Renal cortex interstitium (tissue), 11 donors: ENCODE results near the gene CFAP97. TPM values are rescaled to one million over a fixed set of nuclear protein-coding genes. Genes with fewer than 3 reads are reported as not detected.
"Not testable (repeated sequence)": the region's sequence is repeated elsewhere in the genome, so short reads cannot be mapped to it uniquely, and the experiment has no call there.

ENCODE experiments used
- DNase-seq, 11 donors: peaks; one replicate each; pipeline ENCODE4 v3.0.0-alpha.2; 2013; ENCODE audit warnings: low read depth in 9 of 11, low spot score in 4 of 11; ENCODE audit errors: extremely low read depth in 1 of 11
- polyA plus RNA-seq, 3 donors: library from polyadenylated mRNA; unstranded; fragments of 120-200 nt; gene quantifications; one replicate each; pipeline ENCODE4 v1.2.1, GENCODE V29; 2013; ENCODE audit not compliant: insufficient read length in 3 of 3

CFAP97 gene
- polyA plus RNA-seq, 3 donors, result 44.5 to 52.1 (median 44.9) TPM

- no peak for DNase-seq
These were observed 25.4 kb upstream of the CFAP97 start for GRCh38 chr4:185229021-185229818.

- DNase-seq, result no peak
These were observed 24.0 kb upstream of the CFAP97 start for GRCh38 chr4:185227713-185228278.

- DNase-seq, result no peak
These were observed 23.3 kb upstream of the CFAP97 start for GRCh38 chr4:185227131-185227551.

GRCh38 chr4:185225940-185226339, 22.1 kb upstream of the CFAP97 start:
- no peak for DNase-seq

DNA sequence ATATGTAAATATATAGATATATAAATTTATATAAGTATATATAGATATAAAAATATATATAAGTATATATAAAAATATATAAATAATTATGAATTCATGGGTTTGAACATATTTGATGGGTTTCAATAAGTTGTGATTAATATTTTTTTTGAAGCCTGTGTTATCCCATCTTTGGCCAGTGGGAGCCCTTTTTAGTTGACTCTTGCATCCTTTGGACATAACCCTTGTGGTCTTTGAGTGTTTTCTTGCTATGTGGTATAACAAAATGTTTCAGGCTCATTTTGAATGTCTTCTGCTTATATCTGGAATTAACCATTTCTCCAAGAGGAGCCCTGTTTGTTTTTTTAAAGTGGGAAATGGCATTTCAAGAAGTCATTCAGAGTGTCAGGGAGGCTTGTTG, 20.8 kb upstream of the CFAP97 start:
- no peak for DNase-seq

DNA sequence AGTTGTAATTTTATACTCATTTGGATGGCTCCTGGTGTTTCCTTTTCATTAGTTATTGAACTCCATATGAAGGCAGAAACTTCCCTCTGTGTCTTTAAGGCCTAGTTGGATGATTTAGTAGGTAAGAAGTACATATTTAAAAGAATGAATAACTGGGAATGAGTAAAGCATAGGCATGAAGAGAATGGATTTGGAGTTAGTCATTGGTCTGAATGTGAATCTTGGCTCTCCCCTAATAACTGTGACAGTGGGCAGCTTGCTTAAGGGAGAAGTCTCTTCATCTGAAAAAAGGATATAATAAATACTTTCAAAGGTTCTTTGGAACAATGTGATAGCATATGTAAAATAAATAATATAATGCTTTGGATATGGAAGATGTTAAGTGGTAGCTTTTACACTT, 18.8 kb upstream of the CFAP97 start:
- DNase-seq, result no peak

DNA sequence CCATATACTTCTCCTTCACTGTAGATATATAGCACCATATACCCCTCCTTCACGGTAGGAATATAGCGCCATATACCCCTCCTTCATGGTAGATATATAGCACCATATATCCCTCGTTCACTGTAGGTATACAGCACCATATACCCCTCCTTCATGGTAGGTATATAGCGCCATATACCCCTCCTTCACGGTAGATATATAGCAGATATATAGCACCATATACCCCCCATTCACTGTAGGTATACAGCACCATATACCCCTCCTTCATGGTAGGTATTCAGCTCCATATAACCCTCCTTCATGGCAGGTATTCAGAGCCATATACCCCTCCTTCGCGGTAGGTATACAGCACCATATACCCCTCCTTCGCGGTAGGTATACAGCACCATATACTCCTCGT, 18.1 kb upstream of the CFAP97 start:
- no peak for DNase-seq

DNA sequence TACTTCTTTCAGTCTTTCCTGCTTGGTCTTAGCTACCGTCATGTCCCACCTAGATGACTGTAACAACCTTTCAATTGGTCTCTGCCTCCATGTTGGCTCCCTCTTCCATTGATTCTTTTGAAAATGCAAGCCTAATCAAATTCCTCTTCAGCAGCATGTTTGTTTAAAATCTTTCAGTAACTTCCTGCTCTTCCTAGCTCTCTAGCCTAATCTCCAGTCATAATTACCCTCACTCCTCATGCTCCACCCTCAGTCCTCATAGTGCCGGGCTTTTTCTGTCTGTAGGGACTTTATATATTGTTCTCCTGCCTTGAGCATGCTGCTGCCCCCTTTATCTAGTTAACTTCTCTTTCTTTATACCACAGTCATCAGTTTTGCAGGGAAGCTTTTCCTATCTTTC, 17.7 kb upstream of the CFAP97 start:
- no peak for DNase-seq

- DNase-seq, result no peak
These were observed 15.9 kb upstream of the CFAP97 start for GRCh38 chr4:185219551-185220344.

DNA sequence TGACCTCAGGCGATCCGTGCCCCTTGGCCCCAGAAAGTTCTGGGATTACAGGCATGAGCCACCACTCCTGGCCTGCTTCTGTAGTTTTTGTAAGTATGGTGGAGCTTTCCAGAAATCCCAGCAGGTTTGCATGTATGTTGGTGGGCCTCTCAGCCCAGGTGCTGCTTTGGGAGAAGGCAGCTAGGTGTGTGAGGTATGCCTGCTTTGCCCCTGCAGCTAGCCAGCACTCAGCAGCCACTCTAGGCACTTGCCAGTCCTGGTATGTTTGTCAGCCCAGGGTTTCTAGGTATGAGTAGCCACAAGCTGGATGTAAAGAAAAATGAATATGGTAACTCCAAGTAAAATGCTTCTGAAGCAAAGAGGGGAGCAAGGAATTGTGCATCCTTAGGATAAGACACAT, 14.5 kb upstream of the CFAP97 start:
- no peak for DNase-seq

DNA sequence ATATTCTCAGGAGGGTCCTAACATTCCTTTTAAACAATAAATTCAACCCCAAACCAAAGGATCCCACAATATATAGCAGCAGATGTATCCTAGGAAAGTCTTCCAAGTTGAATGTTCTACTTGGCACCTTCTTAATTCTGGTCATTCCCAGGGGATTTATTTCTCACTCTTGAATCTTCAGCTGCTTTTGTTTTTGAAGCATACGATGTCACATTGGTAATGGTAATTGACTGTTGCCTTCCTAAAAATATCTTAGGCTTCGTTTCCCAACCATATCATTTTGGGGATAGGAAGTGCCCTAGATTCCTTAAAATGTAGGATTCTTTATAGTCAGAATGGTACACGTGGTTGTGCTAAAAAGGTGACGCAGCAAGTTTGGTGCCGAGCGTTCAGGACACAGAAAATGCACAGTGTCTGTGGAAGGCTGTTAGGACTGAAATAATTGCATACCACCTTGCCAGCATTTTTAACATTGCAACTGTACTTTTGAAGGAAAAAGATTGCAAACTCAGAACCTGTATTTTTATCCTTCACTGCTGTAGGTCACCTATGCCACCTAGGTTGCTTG, 13.7 kb upstream of the CFAP97 start:
- no peak for DNase-seq

DNA sequence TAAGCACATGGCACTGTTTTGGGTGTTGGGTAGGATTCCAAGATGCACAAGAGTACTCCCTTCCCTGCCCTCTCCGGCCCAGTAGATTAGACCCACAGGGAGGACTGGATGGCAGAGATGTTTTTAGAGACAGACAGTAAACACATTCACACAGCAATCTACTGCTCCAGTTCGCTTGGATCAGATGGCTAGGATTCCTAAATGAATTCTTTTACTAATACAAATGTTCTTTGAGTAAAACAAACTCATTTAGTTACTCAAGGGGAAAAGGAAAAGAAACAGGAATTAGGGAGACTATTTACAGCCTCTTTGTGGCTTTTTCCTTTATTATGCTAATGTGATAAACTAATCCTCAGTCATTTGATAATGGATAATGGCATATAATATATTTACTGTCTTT, 11.5 kb upstream of the CFAP97 start:
- no peak for DNase-seq

DNA sequence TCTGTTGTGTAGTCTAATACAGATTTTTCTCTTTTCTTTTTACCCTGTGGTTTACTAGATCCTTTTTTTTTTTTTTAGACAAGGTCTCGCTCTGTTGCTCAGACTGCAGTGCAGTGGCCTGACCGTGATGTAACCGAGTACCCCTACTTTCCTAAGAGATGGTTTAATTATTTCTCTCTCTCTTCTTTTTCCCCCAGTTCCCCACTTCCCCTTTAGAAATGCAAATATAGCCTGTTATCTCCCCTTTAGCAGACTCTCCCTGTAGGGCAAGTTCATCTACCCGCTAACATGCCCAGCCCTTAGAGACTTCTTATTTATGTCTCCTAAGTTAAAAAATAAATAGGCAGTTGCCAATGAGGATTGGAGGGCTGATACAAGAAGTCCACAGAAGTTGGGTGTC, 10.1 kb upstream of the CFAP97 start:
- DNase-seq, result no peak

GRCh38 chr4:185212581-185212980, 8.8 kb upstream of the CFAP97 start:
- DNase-seq, result no peak

GRCh38 chr4:185211641-185212040, 7.8 kb upstream of the CFAP97 start:
- DNase-seq, result no peak

GRCh38 chr4:185211035-185211434, 7.2 kb upstream of the CFAP97 start:
- no peak for DNase-seq

DNA sequence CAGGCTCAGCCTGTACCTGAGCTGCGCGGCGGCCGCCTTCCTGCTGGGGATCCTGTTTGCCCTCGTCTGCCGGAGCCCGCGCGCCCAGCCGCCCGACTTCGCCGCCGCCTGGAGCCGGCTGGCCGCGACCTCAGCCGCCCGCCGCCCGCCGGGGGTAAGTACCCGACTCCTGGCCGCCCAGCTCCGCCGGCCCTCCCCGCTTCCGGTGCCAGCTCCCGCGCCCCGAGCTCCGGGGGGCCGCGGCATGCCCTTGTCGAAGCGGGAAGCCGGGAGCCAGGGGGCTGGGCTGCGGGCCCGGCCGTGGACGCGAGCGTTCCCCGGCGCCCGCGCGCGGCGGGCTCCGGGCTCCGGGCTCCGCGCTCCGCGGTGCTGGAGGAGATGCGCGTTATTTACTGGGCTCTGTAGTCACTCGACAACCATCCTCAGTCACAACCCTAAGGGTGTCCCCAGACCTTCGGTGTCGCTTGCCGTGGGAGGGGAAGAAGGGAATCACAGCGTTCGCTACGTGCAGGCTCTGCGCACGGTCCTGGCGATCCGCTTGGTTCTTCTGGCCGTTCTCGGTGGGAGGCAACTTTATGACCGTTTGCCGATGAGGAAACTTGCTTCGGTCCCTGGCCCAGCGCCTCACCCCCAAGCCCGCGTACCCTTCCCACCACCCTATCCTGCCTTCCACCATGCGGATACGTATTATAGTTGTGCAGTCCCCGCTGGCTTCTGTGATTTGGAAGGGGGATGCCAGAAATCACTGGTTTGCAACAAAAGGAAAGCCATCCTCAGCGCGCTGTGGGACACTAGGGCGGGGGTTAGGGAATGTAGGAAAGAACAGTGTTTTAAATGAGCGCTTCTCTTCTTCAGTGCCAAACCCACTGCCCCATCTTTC, 6.5 kb upstream of the CFAP97 start:
- no peak for DNase-seq

DNA sequence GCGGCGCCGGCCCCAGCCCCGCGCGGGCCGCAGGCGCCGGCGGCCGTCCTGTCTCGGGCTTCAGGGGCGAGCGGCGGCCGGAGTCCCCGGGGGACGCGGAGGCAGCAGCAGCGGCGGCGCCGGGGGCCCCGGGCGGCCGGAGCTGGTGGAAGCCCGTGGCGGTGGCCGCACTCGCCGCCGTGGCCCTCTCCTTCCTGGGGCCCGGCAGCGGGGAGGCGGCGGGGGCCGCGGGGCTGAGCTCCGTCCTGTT, 6.0 kb upstream of the CFAP97 start:
- not testable (repeated sequence) for DNase-seq
